Stomach (tissue), 9 donors: Measurements from ENCODE around the gene THBS3. TPM values are rescaled to one million over a fixed set of nuclear protein-coding genes. Genes with fewer than 3 reads are reported as not detected.
"Not testable (repeated sequence)": the region's sequence is repeated elsewhere in the genome, so short reads cannot be mapped to it uniquely, and the experiment has no call there.

Experiments
- DNase-seq, 2 donors: peaks; one replicate each; pipeline versions ENCODE4 v3.0.0 to v3.0.0-alpha.2; 2013 to 2019
- H3K27ac ChIP-seq, 5 donors: fragments of 200-600 bp in 4 of 5; sonication (generic) in 4 of 5; one replicate each; pipeline ENCODE4 v1.5.1; 2013 to 2019; ENCODE audit warnings: mild to moderate bottlenecking in 1 of 5, moderate library complexity in 1 of 5
- H3K27me3 ChIP-seq, 3 donors: fragments of 200-600 bp; sonication (generic); one replicate each; pipeline ENCODE4 v1.5.1; 2017 to 2019; ENCODE audit warnings: mixed run types in 1 of 3
- H3K36me3 ChIP-seq, 4 donors: fragments of 200-600 bp; sonication (generic); 1 replicate in 3 of 4; 2 replicates in 1 of 4; pipeline ENCODE4 v1.5.1; 2016 to 2019
- H3K4me1 ChIP-seq, 4 donors: fragments of 200-600 bp; sonication (generic); one replicate each; pipeline ENCODE4 v1.5.1; 2016 to 2019
- H3K4me3 ChIP-seq, 4 donors: fragments of 200-600 bp; sonication (generic) in 3 of 4; one replicate each; pipeline ENCODE4 v1.5.1; 2016 to 2019; ENCODE audit warnings: mild to moderate bottlenecking in 1 of 4
- H3K9me3 ChIP-seq, 4 donors: fragments of 200-600 bp; sonication (generic); one replicate each; pipeline ENCODE4 v1.5.1; 2016 to 2019
- EP300 ChIP-seq: sonication (generic); formaldehyde crosslinking; IDR thresholded peaks from one replicate; pipeline ENCODE4 v1.6.1; 2017; ENCODE audit warnings: antibody characterized with exemption
- POLR2A ChIP-seq, 4 donors: fragments of 450-650 bp; IDR thresholded peaks; one replicate each; pipeline ENCODE4 v1.6.1; 2016; ENCODE audit warnings: antibody characterized with exemption in 4 of 4, control low read depth in 2 of 4, mild to moderate bottlenecking in 1 of 4, moderate library complexity in 1 of 4
- POLR2AphosphoS5 ChIP-seq, 3 donors: sonication (generic); formaldehyde crosslinking; IDR thresholded peaks; one replicate each; pipeline ENCODE4 v1.6.1; 2016; ENCODE audit warnings: antibody characterized with exemption in 3 of 3
- WGBS, 5 donors: extraction: QIAGEN DNeasy Blood & Tissue Kit in 3 of 5; methylation state at CpG; one replicate each; pipeline versions ENCODE4 v1.1.5 to v1.1.7; 2013 to 2018; 5-methylcytosine and 5-hydroxymethylcytosine counted together
- intact Hi-C: fragments of 100-400 bp; cut with DNase I; formaldehyde crosslinking; loops from one replicate; pipeline ENCODE4 v1.15.1; 2023; ENCODE audit warnings: low total_unique reads
- polyA plus RNA-seq, 3 donors: library from polyadenylated mRNA; stranded (reverse); fragments of 200-250 nt; gene quantifications; one replicate each; pipeline ENCODE4 v1.2.3, GENCODE V29; 2013
- total RNA-seq, 5 donors: library from RNA; depleted of rRNA; stranded (reverse); fragments of >200 nt; gene quantifications; one replicate each; pipeline versions ENCODE4 v1.1.0 to v1.2.3, GENCODE V29; 2014 to 2016
- TF ChIP-seq, protein P1 (sequence below), 7 experiments: fragments of 450-650 bp in 4 of 7; fragments of 200-600 bp in 3 of 7; sonication (generic) in 3 of 7; IDR thresholded peaks; one replicate each; pipeline ENCODE4 v1.5.1; 2016 to 2019; ENCODE audit warnings: antibody characterized with exemption in 7 of 7, control low read depth in 2 of 7, mild to moderate bottlenecking in 1 of 7
- donor health status: healthy with polysubstance abuse.
- donor health status: Bipolar disorder and iron deficiency.
- donor health status: healthy.

The THBS3 gene
- total and polyA plus RNA-seq, 8 donors, result 11.0 to 65.9 (median 23.2) TPM

DNA sequence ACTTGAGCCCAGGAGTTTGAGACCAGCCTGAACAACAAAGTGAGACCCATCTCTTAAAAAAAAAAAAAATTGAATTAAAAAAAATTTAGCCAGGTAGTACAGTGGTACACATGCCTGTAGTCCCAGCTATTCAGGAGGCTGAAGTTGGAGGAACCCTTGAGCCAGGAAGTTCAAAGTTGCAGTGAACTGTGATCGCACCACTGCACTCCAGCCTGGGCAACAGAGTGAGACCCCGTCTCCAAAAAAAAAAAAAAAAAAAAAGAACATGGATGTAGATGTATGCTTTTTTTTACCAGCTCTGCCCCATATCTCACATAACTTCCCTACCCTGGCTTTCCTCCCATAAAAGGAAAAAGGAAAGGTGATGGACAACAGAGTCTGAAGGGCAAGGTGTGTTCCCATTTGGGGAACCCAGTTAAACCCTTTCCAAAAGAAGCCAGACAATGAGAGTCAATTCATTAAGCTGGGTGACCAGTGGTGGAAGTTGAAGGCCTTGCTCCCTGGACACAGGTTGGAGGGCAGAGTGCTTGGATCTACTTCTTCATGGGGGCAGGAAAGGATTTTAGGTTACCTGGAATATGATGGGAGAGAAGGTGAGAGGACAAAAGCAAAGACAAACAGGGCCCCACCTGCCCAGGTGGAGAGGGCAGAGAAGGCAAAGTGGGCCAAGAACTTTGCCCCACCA lies 37.5 kb downstream of the THBS3 start:
- WGBS, 5 donors, result 72 to 90% (median 88%) methylated on average over 2 of the region's 2 CpGs

DNA sequence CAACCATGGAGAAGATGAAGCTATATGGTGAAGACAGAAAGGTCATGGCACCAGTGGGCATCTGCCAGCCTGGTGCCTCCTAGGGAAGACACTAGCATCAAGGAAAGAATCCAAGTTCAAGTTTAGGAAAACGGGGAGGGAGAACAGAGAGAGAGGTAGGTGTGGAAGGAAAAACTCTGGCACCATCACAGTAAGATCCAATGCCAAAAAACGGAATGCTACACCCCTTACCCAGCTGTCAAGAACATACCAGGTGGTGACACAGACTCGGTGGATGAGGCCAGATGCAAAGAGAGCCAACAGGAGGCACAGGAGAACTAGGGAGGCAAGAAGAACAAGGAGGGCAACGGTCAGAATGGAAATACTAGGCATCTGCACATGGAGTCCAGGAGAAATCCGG lies 38.2 kb downstream of the THBS3 start:
- H3K36me3 ChIP-seq, result peaks cover 6 to 26% (median 25%) of the 10 kb centered on the region in 4 donors
- 73 to 83% (median 79%) methylated on average over 5 of the region's 5 CpGs for WGBS, 5 donors
- intact Hi-C loops, result loop anchor here (5.0 kb wide), 1 partner anchor 77 kb away; no protein-coding TSS in a partner anchor
- no peaks in the 10 kb centered on the region for H3K9me3 ChIP-seq
- TF ChIP-seq, protein P1, sequence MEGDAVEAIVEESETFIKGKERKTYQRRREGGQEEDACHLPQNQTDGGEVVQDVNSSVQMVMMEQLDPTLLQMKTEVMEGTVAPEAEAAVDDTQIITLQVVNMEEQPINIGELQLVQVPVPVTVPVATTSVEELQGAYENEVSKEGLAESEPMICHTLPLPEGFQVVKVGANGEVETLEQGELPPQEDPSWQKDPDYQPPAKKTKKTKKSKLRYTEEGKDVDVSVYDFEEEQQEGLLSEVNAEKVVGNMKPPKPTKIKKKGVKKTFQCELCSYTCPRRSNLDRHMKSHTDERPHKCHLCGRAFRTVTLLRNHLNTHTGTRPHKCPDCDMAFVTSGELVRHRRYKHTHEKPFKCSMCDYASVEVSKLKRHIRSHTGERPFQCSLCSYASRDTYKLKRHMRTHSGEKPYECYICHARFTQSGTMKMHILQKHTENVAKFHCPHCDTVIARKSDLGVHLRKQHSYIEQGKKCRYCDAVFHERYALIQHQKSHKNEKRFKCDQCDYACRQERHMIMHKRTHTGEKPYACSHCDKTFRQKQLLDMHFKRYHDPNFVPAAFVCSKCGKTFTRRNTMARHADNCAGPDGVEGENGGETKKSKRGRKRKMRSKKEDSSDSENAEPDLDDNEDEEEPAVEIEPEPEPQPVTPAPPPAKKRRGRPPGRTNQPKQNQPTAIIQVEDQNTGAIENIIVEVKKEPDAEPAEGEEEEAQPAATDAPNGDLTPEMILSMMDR (IDR thresholded peaks at IDR 0.05), result no peak
- no peak for TF ChIP-seq EP300
- no peak overlapping the region for H3K4me3 ChIP-seq
- no peak for DNase-seq
- H3K27ac ChIP-seq, result no peak overlapping the region
- peaks cover 34 to 57% (median 42%) of the 10 kb centered on the region in 4 donors for H3K4me1 ChIP-seq
- peaks cover 0 to 15% (median 5%) of the 10 kb centered on the region in 3 donors for H3K27me3 ChIP-seq

More for the DNA sequence above, 37.5 kb downstream of the THBS3 start:
- DNase-seq, result no peak
- Histone ChIP-seq H3K27me3 (peaks cover 0 to 22% (median 6%) of the 10 kb centered on the region in 3 donors), H3K4me1 (peaks cover 36 to 64% (median 49%) of the 10 kb centered on the region in 4 donors), H3K36me3 (peaks cover 6 to 26% (median 25%) of the 10 kb centered on the region in 4 donors), H3K27ac (no peak overlapping the region), H3K4me3 (no peak overlapping the region), H3K9me3 (no peaks in the 10 kb centered on the region)
- intact Hi-C loops, result loop anchor here (10.0 kb wide), 1 partner anchor 55 kb away; no protein-coding TSS in a partner anchor
- no peak for TF ChIP-seq POLR2A (IDR thresholded peaks at IDR 0.05)

DNA sequence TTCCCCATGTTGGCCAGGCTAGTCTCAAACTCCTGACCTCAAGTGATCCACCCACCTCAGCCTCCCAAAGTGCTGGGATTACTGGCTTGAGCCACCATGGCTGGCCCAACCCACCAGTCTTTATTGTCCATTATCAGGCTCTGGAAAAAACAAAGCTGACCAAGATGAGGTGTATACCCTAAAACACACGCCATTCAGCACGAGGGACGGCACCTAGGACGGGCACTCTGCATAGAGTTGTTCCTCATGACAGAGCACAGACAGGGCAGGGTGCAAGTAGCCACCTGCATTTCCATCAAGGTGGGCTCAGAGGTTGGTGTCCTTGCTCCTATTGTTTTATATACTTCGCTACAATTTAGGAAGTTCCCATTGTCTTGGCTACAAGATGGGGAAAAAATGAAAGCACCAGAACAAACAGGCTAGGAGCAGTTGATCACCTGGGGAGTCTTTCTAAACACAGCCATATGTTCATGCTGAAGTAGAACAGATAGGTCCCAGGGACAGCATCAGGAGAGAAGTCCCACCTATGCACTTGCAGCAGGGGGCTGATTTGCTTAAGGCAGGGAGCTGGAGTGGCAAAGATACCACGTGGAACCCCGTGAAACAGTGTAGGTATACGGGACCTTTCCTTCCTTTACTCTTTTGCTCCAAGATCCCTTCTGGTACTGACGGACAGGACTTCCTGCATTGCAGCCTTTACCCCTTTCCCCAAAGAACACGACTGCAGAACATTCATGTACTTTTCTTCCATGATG lies 39.1 kb downstream of the THBS3 start:
- H3K27me3 ChIP-seq, result peaks cover 0 to 6% (median 0%) of the 10 kb centered on the region in 3 donors
- H3K4me1 ChIP-seq, result peaks cover 25 to 48% (median 33%) of the 10 kb centered on the region in 4 donors
- no peaks in the 10 kb centered on the region for H3K9me3 ChIP-seq
- DNase-seq, result no peak
- H3K27ac ChIP-seq, result no peak overlapping the region
- intact Hi-C loops, result loop anchor here (5.0 kb wide), 1 partner anchor 76 kb away; no protein-coding TSS in a partner anchor
- H3K36me3 ChIP-seq, result peaks cover 6 to 26% (median 25%) of the 10 kb centered on the region in 4 donors
- TF ChIP-seq POLR2A (IDR thresholded peaks at IDR 0.05) (no peak), EP300 (no peak), POLR2AphosphoS5 (IDR thresholded peaks at IDR 0.05) (no peak)
- TF ChIP-seq, protein P1 (IDR thresholded peaks at IDR 0.05), result no peak
- WGBS, 5 donors, result 77 to 86% (median 81%) methylated on average over 10 of the region's 10 CpGs
- no peak overlapping the region for H3K4me3 ChIP-seq

DNA sequence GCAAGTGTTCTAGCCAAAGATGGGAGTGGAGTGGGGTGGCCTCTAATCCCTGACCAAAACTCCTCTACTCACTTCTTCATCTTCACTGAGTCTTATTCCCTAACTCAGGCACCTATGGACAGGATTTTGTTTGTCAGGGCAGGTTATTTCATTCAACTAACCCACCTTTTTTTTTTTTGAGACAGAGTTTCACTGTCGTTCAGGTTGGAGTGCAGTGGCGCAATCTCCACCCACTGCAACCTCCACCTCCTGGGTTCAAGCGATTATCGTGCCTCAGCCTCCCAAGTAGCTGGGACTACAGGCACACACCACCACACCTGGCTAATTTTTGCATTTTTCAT lies 39.6 kb downstream of the THBS3 start:
- not testable (repeated sequence) for H3K4me3 ChIP-seq, H3K27ac ChIP-seq, H3K9me3 ChIP-seq, DNase-seq, H3K27me3 ChIP-seq
- Histone ChIP-seq H3K4me1 (peaks cover 20 to 43% (median 29%) of the 10 kb centered on the region in 4 donors), H3K36me3 (peaks cover 6 to 26% (median 25%) of the 10 kb centered on the region in 4 donors)
- TF ChIP-seq, protein P1 (IDR thresholded peaks at IDR 0.05), result peak in 1 of 7 experiments; percentile 5
- WGBS, 5 donors, result 26 to 46% (median 42%) methylated on average over 4 of the region's 4 CpGs
- intact Hi-C loops, result loop anchor here (5.0 kb wide), 1 partner anchor 76 kb away; no protein-coding TSS in a partner anchor
